Measurements from ENCODE around the gene SH3RF3.

Gene SH3RF3

GRCh38 chr2:109266998-109267854, 138.2 kb downstream of the SH3RF3 start:
- DNase-seq, result no peak

- no peak for DNase-seq
Measured at GRCh38 chr2:109268916-109269315, 139.9 kb downstream of the SH3RF3 start.

GRCh38 chr2:109269706-109270504, 140.9 kb downstream of the SH3RF3 start:
- no peak for DNase-seq

- no peak for DNase-seq
Measured at GRCh38 chr2:109270505-109271312, 141.7 kb downstream of the SH3RF3 start.

- DNase-seq, result no peak
Measured at GRCh38 chr2:109271920-109272319, 142.9 kb downstream of the SH3RF3 start.

- DNase-seq, result no peak
Measured at GRCh38 chr2:109272461-109272860, 143.5 kb downstream of the SH3RF3 start.

GRCh38 chr2:109275120-109276012, 146.4 kb downstream of the SH3RF3 start:
- no peak for DNase-seq

- DNase-seq, result no peak
Measured at GRCh38 chr2:109277406-109277805, 148.4 kb downstream of the SH3RF3 start.

- no peak for DNase-seq
Measured at GRCh38 chr2:109279243-109279860, 150.3 kb downstream of the SH3RF3 start.

GRCh38 chr2:109280804-109281203, 151.8 kb downstream of the SH3RF3 start:
- DNase-seq, result no peak

- DNase-seq, result no peak
Measured at GRCh38 chr2:109282360-109282759, 153.4 kb downstream of the SH3RF3 start.

GRCh38 chr2:109282865-109283264, 153.9 kb downstream of the SH3RF3 start:
- no peak for DNase-seq

GRCh38 chr2:109284826-109285225, 155.8 kb downstream of the SH3RF3 start:
- DNase-seq, result no peak

GRCh38 chr2:109285244-109285651, 156.2 kb downstream of the SH3RF3 start:
- no peak for DNase-seq

- no peak for DNase-seq
Measured at GRCh38 chr2:109287413-109287812, 158.4 kb downstream of the SH3RF3 start.

GRCh38 chr2:109287838-109288237, 158.8 kb downstream of the SH3RF3 start:
- DNase-seq, result no peak

- DNase-seq, result no peak
Measured at GRCh38 chr2:109288544-109289368, 159.8 kb downstream of the SH3RF3 start.

- DNase-seq, result no peak
Measured at GRCh38 chr2:109289504-109290222, 160.7 kb downstream of the SH3RF3 start.

- peak; percentile 12 for DNase-seq
Measured at GRCh38 chr2:109290887-109291643, 162.1 kb downstream of the SH3RF3 start.

All from T1000 (cell line).